ENCODE data around the gene SYT1. TPM values are rescaled to one million over a fixed set of nuclear protein-coding genes. Genes with fewer than 3 reads are reported as not detected.

The SYT1 gene
- total RNA-seq, 4 donors from 2014 or later = 9.7 to 24.3 (median 18.3) TPM

DNA sequence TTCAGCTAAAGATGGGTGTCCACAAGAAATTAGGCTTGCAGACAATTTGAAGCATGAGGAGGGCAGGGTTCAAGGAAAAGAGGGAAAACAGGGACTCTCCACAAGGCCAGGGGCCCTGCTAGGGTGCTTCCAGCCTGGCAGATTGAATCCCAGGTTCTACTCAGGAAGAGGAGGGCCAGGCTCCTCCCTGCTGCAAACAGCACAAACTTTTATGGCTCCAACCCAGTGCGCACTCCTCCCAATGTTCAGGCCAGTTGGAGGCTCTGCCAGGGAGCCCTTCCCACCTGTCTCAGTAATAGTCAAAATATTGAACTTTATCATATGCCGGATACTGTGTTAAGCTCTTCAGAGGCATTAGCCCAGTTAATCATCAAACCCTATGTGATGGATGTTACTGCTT is 244.4 kb downstream of the SYT1 start:
- H3K4me3 ChIP-seq = no peak overlapping the region
- no peaks in the 10 kb centered on the region for H3K36me3 ChIP-seq
- intact Hi-C loops (cut with DNase I; ENCODE audit: low total_unique reads) = no loop called here
- TF ChIP-seq, protein P1, sequence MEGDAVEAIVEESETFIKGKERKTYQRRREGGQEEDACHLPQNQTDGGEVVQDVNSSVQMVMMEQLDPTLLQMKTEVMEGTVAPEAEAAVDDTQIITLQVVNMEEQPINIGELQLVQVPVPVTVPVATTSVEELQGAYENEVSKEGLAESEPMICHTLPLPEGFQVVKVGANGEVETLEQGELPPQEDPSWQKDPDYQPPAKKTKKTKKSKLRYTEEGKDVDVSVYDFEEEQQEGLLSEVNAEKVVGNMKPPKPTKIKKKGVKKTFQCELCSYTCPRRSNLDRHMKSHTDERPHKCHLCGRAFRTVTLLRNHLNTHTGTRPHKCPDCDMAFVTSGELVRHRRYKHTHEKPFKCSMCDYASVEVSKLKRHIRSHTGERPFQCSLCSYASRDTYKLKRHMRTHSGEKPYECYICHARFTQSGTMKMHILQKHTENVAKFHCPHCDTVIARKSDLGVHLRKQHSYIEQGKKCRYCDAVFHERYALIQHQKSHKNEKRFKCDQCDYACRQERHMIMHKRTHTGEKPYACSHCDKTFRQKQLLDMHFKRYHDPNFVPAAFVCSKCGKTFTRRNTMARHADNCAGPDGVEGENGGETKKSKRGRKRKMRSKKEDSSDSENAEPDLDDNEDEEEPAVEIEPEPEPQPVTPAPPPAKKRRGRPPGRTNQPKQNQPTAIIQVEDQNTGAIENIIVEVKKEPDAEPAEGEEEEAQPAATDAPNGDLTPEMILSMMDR (IDR thresholded peaks at IDR 0.05) = no peak
- TF ChIP-seq POLR2A (IDR thresholded peaks at IDR 0.05) = no peak
- no peaks in the 10 kb centered on the region for H3K9me3 ChIP-seq
- no peaks in the 10 kb centered on the region for H3K4me1 ChIP-seq
- DNase-seq = no peak
- H3K27me3 ChIP-seq = no peaks in the 10 kb centered on the region
- H3K27ac ChIP-seq = no peak overlapping the region

DNA sequence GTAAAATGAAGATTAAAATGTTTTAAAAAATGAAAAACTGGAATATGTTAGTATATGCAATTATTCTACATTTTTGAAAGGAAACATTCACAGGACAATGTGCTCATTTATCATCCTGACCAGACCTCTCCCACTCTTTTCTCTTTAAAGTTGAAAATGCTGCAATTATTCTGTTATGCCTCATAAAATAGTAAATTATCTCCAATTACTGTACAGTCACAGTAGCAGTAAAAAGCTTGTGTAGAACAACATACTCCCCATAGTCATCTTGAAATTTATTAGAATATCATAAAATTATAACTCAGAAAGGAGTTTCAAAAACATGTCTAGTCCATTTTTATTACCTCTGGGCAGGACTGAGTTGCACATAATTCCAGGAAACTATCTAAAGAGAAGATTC is 250.3 kb downstream of the SYT1 start:
- no peaks in the 10 kb centered on the region for H3K36me3 ChIP-seq
- H3K9me3 ChIP-seq = no peaks in the 10 kb centered on the region
- no peak for DNase-seq
- H3K4me1 ChIP-seq = peaks cover 0 to 14% of the 10 kb centered on the region in 2 donors
- no peaks in the 10 kb centered on the region for H3K27me3 ChIP-seq
- no peak overlapping the region for H3K4me3 ChIP-seq
- intact Hi-C loops (cut with DNase I; ENCODE audit: low total_unique reads) = no loop called here
- TF ChIP-seq POLR2A (IDR thresholded peaks at IDR 0.05) = no peak
- TF ChIP-seq, protein P1 (IDR thresholded peaks at IDR 0.05) = no peak
- H3K27ac ChIP-seq = no peak overlapping the region

DNA sequence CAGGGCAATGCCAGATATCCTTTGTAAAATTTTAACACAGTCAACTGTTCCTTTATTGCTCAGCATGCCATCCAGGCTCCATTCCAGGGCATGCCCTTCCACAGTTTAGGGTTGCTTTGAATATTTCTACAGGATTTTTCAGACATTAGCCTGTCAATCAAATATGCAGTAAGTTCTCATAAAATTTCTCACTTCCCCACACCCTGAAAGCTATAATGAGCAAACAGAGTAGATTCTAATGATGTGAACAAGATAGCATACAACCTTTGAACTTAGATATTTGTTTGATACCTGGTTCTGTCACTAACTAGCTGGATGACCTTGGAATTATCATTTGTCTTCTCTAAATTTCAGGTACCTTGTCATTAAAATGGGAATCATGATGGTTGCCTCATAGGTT is 251.2 kb downstream of the SYT1 start:
- Histone ChIP-seq H3K4me1 (peaks cover 0 to 14% of the 10 kb centered on the region in 2 donors), H3K27ac (no peak overlapping the region), H3K4me3 (no peak overlapping the region), H3K36me3 (no peaks in the 10 kb centered on the region), H3K9me3 (no peaks in the 10 kb centered on the region), H3K27me3 (no peaks in the 10 kb centered on the region)
- TF ChIP-seq, protein P1 (IDR thresholded peaks at IDR 0.05) = no peak
- TF ChIP-seq POLR2A (IDR thresholded peaks at IDR 0.05) = no peak
- DNase-seq = no peak
- intact Hi-C loops (cut with DNase I; ENCODE audit: low total_unique reads) = no loop called here

DNA sequence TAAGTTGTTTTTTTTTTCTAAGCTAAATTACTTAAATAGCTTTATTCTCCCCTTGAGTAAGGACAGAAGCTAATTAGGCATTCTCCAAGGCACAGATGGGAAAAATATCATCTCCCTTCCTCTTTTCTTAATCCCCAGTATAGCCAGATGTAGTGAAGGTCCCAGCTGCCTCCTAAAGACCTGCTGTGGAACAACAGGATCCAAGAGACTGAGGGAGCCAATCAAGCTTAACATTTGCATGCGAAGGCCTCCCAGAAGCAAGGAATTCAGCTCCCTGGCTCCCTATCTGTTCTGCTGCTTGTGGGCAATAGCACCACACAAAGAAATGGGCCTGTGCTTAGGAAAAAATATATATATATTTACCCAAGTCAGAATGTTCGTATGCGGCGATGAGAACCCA is 255.2 kb downstream of the SYT1 start:
- Histone ChIP-seq H3K4me1 (peaks cover 0 to 14% of the 10 kb centered on the region in 2 donors), H3K27ac (no peak overlapping the region), H3K36me3 (no peaks in the 10 kb centered on the region), H3K27me3 (no peaks in the 10 kb centered on the region), H3K4me3 (no peak overlapping the region), H3K9me3 (no peaks in the 10 kb centered on the region)
- intact Hi-C loops (cut with DNase I; ENCODE audit: low total_unique reads) = no loop called here
- TF ChIP-seq, protein P1 (IDR thresholded peaks at IDR 0.05) = no peak
- TF ChIP-seq POLR2A (IDR thresholded peaks at IDR 0.05) = no peak
- no peak for DNase-seq

DNA sequence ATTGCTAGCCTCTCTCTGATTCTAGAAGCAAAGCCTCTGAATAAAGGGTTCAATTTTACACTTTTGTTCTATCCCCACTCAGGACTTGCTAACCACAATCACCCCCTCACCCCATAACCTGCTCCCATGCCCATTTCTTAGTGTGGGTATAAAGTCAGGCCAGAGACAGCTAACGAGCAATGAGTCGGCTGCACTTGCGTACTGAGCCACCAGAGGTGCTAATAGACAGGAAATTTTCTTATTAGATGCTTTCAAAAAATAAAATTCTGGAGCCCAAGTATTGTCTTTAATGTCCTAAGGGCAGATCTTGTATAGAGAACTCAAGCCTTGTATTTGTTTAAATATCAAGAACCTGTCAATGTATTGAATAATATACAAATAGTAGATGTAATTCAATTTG is 256.9 kb downstream of the SYT1 start:
- Histone ChIP-seq H3K9me3 (no peaks in the 10 kb centered on the region), H3K4me1 (peaks cover 0 to 5% of the 10 kb centered on the region in 2 donors), H3K27me3 (no peaks in the 10 kb centered on the region), H3K27ac (no peak overlapping the region), H3K36me3 (no peaks in the 10 kb centered on the region), H3K4me3 (no peak overlapping the region)
- DNase-seq = no peak
- intact Hi-C loops (cut with DNase I; ENCODE audit: low total_unique reads) = no loop called here
- no peak for TF ChIP-seq POLR2A (IDR thresholded peaks at IDR 0.05)
- TF ChIP-seq, protein P1 (IDR thresholded peaks at IDR 0.05) = no peak

Measured in uterus (tissue), 4 donors.